ENCODE data around the gene LRIG2.
A peak's percentile ranks its signal among the peaks of the same experiment; 100 is the strongest.

GRCh38 chr1:113109908-113110554 is 37.0 kb downstream of the LRIG2 start:
- TF ChIP-seq CTCF (conservative IDR thresholded peaks at IDR 0.05 in 1 of 2, IDR thresholded peaks at IDR 0.05 in 1 of 2; ENCODE audit: low read depth in 1 of 2, low read length in 2 of 2) = peak; percentile 26 to 48
- TF ChIP-seq EZH2 (IDR thresholded peaks at IDR 0.05; ENCODE audit: low read length, missing control alignments) = no peak
